K562 (cell line): Measurements from ENCODE around the gene TRIM45. TPM values are rescaled to one million over a fixed set of nuclear protein-coding genes. Genes with fewer than 3 reads are reported as not detected.

Experiments
- ATAC-seq: fragments of 200-7000 bp; cut with Tn5 transposase; 3 replicates; pipeline ENCODE4 v1.9.1; 2020; ENCODE audit warnings: moderate library complexity
- BruUV-seq: library from RNA; stranded (reverse); fragments of 400-500 nt; replicated peaks from 2 replicates; lab custom pipeline; 2021; lab: Mats Ljungman, UMichigan
- CTCF ChIA-PET: fragments of 300-600 bp; formaldehyde crosslinking; extraction: SDS; loops from one replicate; lab custom pipeline; 2021; ENCODE audit warnings: low intra/inter-chr PET ratio; lab: Yijun Ruan, JAX
- POLR2A ChIA-PET: fragments of 300-600, 350-650 bp; sonication (Branson Sonifier 250); formaldehyde crosslinking; extraction: SDS; loops from one replicate; lab custom pipeline; 2021; ENCODE audit warnings: antibody characterized with exemption, inconsistent platforms; lab: Yijun Ruan, JAX
- DNase-seq, 4 experiments: peaks; one replicate each; pipeline versions ENCODE4 v3.0.0 to v3.0.0-alpha.2; 2011 to 2018; ENCODE audit warnings: low spot score in 3 of 4, mixed read lengths in 3 of 4; ENCODE audit errors: extremely low read depth in 1 of 4
- FAIRE-seq: peaks from 2 replicates; lab custom pipeline; 2011; peaks lifted over from hg19 to GRCh38; lab: Jason Lieb, UNC
- H2AFZ ChIP-seq: 2 replicates; pipeline ENCODE4 v1.6.0; 2011; ENCODE audit warnings: low read depth, low read length, control low read depth, inconsistent platforms
- H3K27ac ChIP-seq: fragments of 200-600 bp; 3 replicates; pipeline ENCODE4 v1.8.0; 2011; ENCODE audit warnings: low read depth, mild to moderate bottlenecking, control low read depth, inconsistent platforms, low read length, moderate library complexity, mixed read lengths; ENCODE audit errors: extremely low read depth
- H3K27me3 ChIP-seq, 2 experiments: fragments of 300-600 bp in 1 of 2; 2 replicates in 1 of 2; 3 replicates in 1 of 2; pipeline versions ENCODE4 v1.6.0 to v1.8.0; 2011; ENCODE audit warnings: inconsistent platforms in 2 of 2, low read length in 2 of 2, mild to moderate bottlenecking in 1 of 2, mixed read lengths in 1 of 2, moderate library complexity in 1 of 2; ENCODE audit not compliant: control insufficient read depth in 2 of 2, insufficient read depth in 2 of 2
- H3K36me3 ChIP-seq: fragments of 300-600 bp; 3 replicates; pipeline ENCODE4 v1.8.0; 2011; ENCODE audit warnings: mild to moderate bottlenecking, low read length, inconsistent platforms; ENCODE audit not compliant: control insufficient read depth, insufficient read depth
- H3K4me1 ChIP-seq, 2 experiments: fragments of 200-600 bp in 1 of 2; replicated peaks in 1 of 2; 2 replicates in 1 of 2; 3 replicates in 1 of 2; pipeline versions ENCODE4 v1.5.1 to v1.8.0; 2011; ENCODE audit warnings: inconsistent platforms in 2 of 2, low read length in 2 of 2, mild to moderate bottlenecking in 1 of 2, mixed read lengths in 1 of 2, moderate library complexity in 1 of 2; ENCODE audit not compliant: control insufficient read depth in 2 of 2, insufficient read depth in 2 of 2
- H3K4me2 ChIP-seq: 2 replicates; pipeline ENCODE4 v1.6.1; 2011; ENCODE audit warnings: low read length, control low read depth, inconsistent platforms, mixed read lengths; ENCODE audit not compliant: insufficient read depth
- H3K4me3 ChIP-seq: fragments of 200-600 bp; sonication (generic), shearing (Covaris generic); 2 replicates; pipeline ENCODE4 v1.5.1; 2016; ENCODE audit warnings: control low read depth, inconsistent platforms
- H3K79me2 ChIP-seq: fragments of 200-600 bp; 3 replicates; pipeline ENCODE4 v1.8.0; 2011; ENCODE audit warnings: low read length, inconsistent platforms; ENCODE audit not compliant: control insufficient read depth, insufficient read depth
- H3K9ac ChIP-seq, 2 experiments: 2 replicates each; pipeline versions ENCODE4 v1.6.0 to v1.6.1; 2011; ENCODE audit warnings: low read depth in 2 of 2, low read length in 2 of 2, control low read depth in 1 of 2, inconsistent platforms in 1 of 2, mild to moderate bottlenecking in 1 of 2, mixed read lengths in 1 of 2; ENCODE audit not compliant: insufficient read depth in 1 of 2
- H3K9me1 ChIP-seq: one replicate; pipeline ENCODE4 v1.6.0; 2011; ENCODE audit warnings: inconsistent platforms, mild to moderate bottlenecking, low read length, moderate library complexity; ENCODE audit not compliant: control insufficient read depth, insufficient read depth
- H3K9me3 ChIP-seq: replicated peaks from 2 replicates; pipeline ENCODE4 v1.5.1; 2011; ENCODE audit warnings: low read depth, low read length, inconsistent platforms; ENCODE audit not compliant: control insufficient read depth, insufficient read depth
- H4K20me1 ChIP-seq: replicated peaks from 2 replicates; pipeline ENCODE4 v1.6.1; 2011; ENCODE audit warnings: low read length, inconsistent platforms, mixed read lengths; ENCODE audit not compliant: control insufficient read depth, insufficient read depth
- EGR1 ChIP-seq: fragments of 450-650 bp; conservative IDR thresholded peaks from 2 replicates; pipeline ENCODE4 v1.6.1; 2017; ENCODE audit warnings: mild to moderate bottlenecking
- FOXP4 ChIP-seq: sonication (generic); formaldehyde crosslinking; IDR thresholded peaks from 2 replicates; pipeline ENCODE4 v1.8.0; 2022; ENCODE audit warnings: mild to moderate bottlenecking, missing genetic modification reagents, borderline replicate concordance
- KLF6 ChIP-seq: fragments of 250-450 bp; sonication (Bioruptor Pico); IDR thresholded peaks from 2 replicates; pipeline ENCODE4 v1.4.0; 2020; ENCODE audit warnings: mild to moderate bottlenecking, moderate library complexity, borderline replicate concordance
- PRPF4 ChIP-seq: fragments of 200-400 bp; formaldehyde crosslinking; IDR thresholded peaks from one replicate; pipeline ENCODE4 v1.6.1; 2017; ENCODE audit warnings: low read length, low read depth, mild to moderate bottlenecking; ENCODE audit not compliant: insufficient read depth, poor library complexity, severe bottlenecking
- PYGO2 ChIP-seq: fragments of 450-650 bp; IDR thresholded peaks from 2 replicates; pipeline ENCODE4 v1.6.1; 2016; ENCODE audit warnings: mild to moderate bottlenecking, missing genetic modification characterization, moderate library complexity, missing compliant biosample characterization
- RFX7 ChIP-seq: fragments of 250-450 bp; sonication (Bioruptor Pico); IDR thresholded peaks from 2 replicates; pipeline ENCODE4 v1.5.1; 2021; ENCODE audit warnings: mild to moderate bottlenecking
- SIN3B ChIP-seq: fragments of 450-650 bp; IDR thresholded peaks from 2 replicates; pipeline ENCODE4 v1.6.1; 2017; ENCODE audit warnings: low read depth, mild to moderate bottlenecking, moderate library complexity
- ZNF133 ChIP-seq: fragments of 250-450 bp; sonication (Bioruptor Pico); IDR thresholded peaks from 2 replicates; pipeline ENCODE4 v1.4.0; 2020; ENCODE audit warnings: mild to moderate bottlenecking
- ZNF436 ChIP-seq: fragments of 250-450, 450-650 bp; sonication (Bioruptor Pico); formaldehyde crosslinking; IDR thresholded peaks from 2 replicates; pipeline ENCODE4 v1.7.0; 2020; ENCODE audit warnings: mild to moderate bottlenecking
- ZNF57 ChIP-seq: fragments of 450-650 bp; formaldehyde crosslinking; IDR thresholded peaks from 2 replicates; pipeline ENCODE4 v1.4.0; 2020; ENCODE audit warnings: mild to moderate bottlenecking, moderate library complexity
- ZNF586 ChIP-seq: fragments of 450-650 bp; formaldehyde crosslinking; conservative IDR thresholded peaks from 2 replicates; pipeline ENCODE4 v1.4.0; 2020; ENCODE audit warnings: mild to moderate bottlenecking, moderate library complexity
- ZNF695 ChIP-seq: fragments of 450-650 bp; formaldehyde crosslinking; IDR thresholded peaks from 2 replicates; pipeline ENCODE4 v1.4.0; 2020; ENCODE audit warnings: mild to moderate bottlenecking, moderate library complexity
- WGBS: fragments of 100-300 bp; shearing (Covaris generic); methylation state at CpG from one replicate; pipeline ENCODE4 v1.1.6; 2016; ENCODE audit warnings: low coverage, mixed read lengths; ENCODE audit not compliant: insufficient coverage; ENCODE audit errors: missing lambda C conversion rate; 5-methylcytosine and 5-hydroxymethylcytosine counted together
- in situ Hi-C: fragments of 300-500 bp; cut with MboI; formaldehyde crosslinking; loops from 4 replicates; pipeline ENCODE4 v1.15.0; 2018; ENCODE audit warnings: inconsistent platforms, mixed read lengths
- intact Hi-C: fragments of 100-400 bp; cut with micrococcal nuclease; formaldehyde crosslinking; loops from 2 replicates; pipeline ENCODE4 v1.14.2; 2022
- polyA plus RNA-seq, 8 experiments: library from polyadenylated mRNA; depleted of rRNA in 4 of 8; stranded (reverse) in 5 of 8; unstranded in 3 of 8; fragments of >200 nt; fragmentation: Nextera tagmentation in 2 of 8; fragmentation: Illumina TruSeq in 1 of 8; extraction: Ambion mirVana in 2 of 8; extraction: Trizol in 1 of 8; gene quantifications; 2 replicates each; pipeline versions ENCODE4 v1.2.1 to v1.2.3, GENCODE V29; 2011 to 2014; ENCODE audit warnings: inconsistent platforms in 1 of 8, missing spikeins in 1 of 8
- total RNA-seq, 7 experiments: library from RNA; depleted of rRNA in 6 of 7; stranded (reverse); fragments of >200 nt in 6 of 7; fragmentation: Illumina TruSeq in 2 of 7; extraction: Trizol in 2 of 7; gene quantifications; 2 replicates each; pipeline versions ENCODE4 v1.2.1 to v1.2.3, GENCODE V29; 2011 to 2021; ENCODE audit warnings: low replicate concordance in 1 of 7
- TF ChIP-seq, protein P1 (sequence below): fragments of 250-450 bp; sonication (Bioruptor Pico); IDR thresholded peaks from 2 replicates; pipeline ENCODE4 v1.4.0; 2020; ENCODE audit warnings: mild to moderate bottlenecking
- TF ChIP-seq, protein P2 (sequence below): fragments of 450-650 bp; formaldehyde crosslinking; IDR thresholded peaks from 2 replicates; pipeline ENCODE4 v1.4.0; 2022; ENCODE audit warnings: missing genetic modification characterization

TRIM45 gene
- total and polyA plus RNA-seq, 9 of the 15 experiments (the other 6 are each of a cell fraction or from before 2014, with no cell fraction given) = 1.9 to 6.2 (median 3.6) TPM

GRCh38 chr1:117143871-117144270 lies 22.3 kb upstream of the TRIM45 start:
- H3K27ac ChIP-seq = no peak overlapping the region
- no peak overlapping the region for H2AFZ ChIP-seq
- H3K4me3 ChIP-seq = no peak overlapping the region
- no peaks in the 10 kb centered on the region for H3K4me1 ChIP-seq
- DNase-seq (no peak), ATAC-seq (no peak), FAIRE-seq (no peak)
- 3% methylated on average over 3 of the region's 3 CpGs for WGBS
- TF ChIP-seq ZNF133 (CRISPR knock-in tag) (no peak), RFX7 (CRISPR knock-in tag) (no peak), FOXP4 (CRISPR knock-in tag) (no peak), ZNF695 (CRISPR knock-in tag) (no peak), PRPF4 (no peak), PYGO2 (tag) (no peak), ZNF586 (CRISPR knock-in tag) (no peak), EGR1 (no peak), SIN3B (no peak), ZNF436 (CRISPR knock-in tag) (no peak), ZNF57 (CRISPR knock-in tag) (no peak), KLF6 (CRISPR knock-in tag) (no peak)
- TF ChIP-seq, protein P1, sequence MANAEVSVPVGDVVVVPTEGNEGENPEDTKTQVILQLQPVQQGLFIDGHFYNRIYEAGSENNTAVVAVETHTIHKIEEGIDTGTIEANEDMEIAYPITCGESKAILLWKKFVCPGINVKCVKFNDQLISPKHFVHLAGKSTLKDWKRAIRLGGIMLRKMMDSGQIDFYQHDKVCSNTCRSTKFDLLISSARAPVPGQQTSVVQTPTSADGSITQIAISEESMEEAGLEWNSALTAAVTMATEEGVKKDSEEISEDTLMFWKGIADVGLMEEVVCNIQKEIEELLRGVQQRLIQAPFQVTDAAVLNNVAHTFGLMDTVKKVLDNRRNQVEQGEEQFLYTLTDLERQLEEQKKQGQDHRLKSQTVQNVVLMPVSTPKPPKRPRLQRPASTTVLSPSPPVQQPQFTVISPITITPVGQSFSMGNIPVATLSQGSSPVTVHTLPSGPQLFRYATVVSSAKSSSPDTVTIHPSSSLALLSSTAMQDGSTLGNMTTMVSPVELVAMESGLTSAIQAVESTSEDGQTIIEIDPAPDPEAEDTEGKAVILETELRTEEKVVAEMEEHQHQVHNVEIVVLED (CRISPR knock-in tag) = no peak
- TF ChIP-seq, protein P2, sequence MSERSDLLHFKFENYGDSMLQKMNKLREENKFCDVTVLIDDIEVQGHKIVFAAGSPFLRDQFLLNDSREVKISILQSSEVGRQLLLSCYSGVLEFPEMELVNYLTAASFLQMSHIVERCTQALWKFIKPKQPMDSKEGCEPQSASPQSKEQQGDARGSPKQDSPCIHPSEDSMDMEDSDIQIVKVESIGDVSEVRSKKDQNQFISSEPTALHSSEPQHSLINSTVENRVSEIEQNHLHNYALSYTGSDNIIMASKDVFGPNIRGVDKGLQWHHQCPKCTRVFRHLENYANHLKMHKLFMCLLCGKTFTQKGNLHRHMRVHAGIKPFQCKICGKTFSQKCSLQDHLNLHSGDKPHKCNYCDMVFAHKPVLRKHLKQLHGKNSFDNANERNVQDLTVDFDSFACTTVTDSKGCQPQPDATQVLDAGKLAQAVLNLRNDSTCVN (CRISPR knock-in tag) = no peak
- H3K9ac ChIP-seq = no peak overlapping the region
- no peaks in the 10 kb centered on the region for H3K36me3 ChIP-seq
- intact Hi-C loops (no loop called here), in situ Hi-C loops (no loop called here)
- no peak overlapping the region for H3K4me2 ChIP-seq
- ChIA-PET POLR2A (interaction anchor here (0.6 kb wide), 1 partner anchor 37 kb away, joined by 3 read pairs; no protein-coding TSS in a partner anchor), CTCF (no interaction called here)
- no peaks in the 10 kb centered on the region for H3K9me3 ChIP-seq
- H3K9me1 ChIP-seq = no peaks in the 10 kb centered on the region
- no peaks in the 10 kb centered on the region for H3K79me2 ChIP-seq
- H4K20me1 ChIP-seq = no peaks in the 10 kb centered on the region
- no TSS peak for BruUV-seq
- H3K27me3 ChIP-seq = peaks cover 14 to 22% of the 10 kb centered on the region in 2 experiments; a peak in 3 of 5 replicates
